Fibroblast of skin of abdomen (primary cell): ENCODE data around the gene LARP1.
"Not testable (repeated sequence)": the region's sequence is repeated elsewhere in the genome, so short reads cannot be mapped to it uniquely, and the experiment has no call there.

Experiments
- DNase-seq: peaks from one replicate; pipeline ENCODE4 v3.0.0-alpha.2; 2013

LARP1 gene

DNA sequence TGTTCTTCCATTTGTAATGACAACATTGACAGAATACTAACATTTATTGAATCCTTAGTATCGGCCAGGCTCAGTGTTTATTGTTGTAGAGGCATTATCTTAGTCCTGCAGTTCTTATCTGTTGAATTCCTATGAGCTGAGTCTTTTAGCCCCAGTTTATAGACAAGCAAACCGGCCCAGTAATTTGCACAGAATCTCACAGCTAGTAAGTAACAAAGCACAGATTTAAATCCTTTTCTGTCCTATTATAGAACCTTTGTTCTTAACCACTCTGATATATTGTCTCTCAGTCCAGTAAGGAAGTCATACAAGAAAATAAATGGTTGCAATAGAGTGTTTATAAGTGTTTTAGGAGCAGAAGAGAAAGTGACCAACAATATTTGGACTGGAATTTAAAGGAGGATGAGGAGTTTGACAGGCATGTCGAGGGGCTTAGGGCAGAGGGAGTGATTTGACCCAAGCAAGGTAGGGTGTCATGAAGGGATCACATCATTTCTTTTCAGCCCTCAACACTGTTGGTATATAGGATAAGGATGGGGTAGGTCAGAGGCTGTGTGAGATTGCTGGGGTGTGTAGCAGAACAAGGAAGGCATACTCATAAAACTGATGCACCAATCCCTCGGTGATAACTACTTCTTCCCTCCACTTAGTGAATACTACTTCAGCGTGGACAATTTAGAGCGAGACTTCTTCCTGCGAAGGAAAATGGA lies 39.5 kb downstream of the LARP1 start:
- DNase-seq, result no peak

DNA sequence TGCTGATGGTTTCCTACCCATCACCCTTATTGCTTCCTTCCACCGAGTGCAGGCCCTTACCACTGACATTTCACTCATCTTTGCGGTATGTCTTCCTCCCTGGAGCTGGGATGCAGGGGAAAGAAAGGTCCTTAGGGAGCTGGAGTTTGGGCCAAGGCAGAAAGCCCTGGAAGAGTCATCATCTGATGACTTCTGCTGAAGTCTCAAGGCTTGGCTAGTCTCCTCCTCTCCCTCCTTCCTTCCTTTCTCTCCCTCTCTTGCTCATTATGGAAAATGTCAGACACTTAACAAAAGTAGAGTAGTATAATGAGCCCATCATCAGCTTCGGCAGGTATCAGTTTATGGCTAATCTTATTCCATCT lies 40.0 kb downstream of the LARP1 start:
- DNase-seq, result no peak

DNA sequence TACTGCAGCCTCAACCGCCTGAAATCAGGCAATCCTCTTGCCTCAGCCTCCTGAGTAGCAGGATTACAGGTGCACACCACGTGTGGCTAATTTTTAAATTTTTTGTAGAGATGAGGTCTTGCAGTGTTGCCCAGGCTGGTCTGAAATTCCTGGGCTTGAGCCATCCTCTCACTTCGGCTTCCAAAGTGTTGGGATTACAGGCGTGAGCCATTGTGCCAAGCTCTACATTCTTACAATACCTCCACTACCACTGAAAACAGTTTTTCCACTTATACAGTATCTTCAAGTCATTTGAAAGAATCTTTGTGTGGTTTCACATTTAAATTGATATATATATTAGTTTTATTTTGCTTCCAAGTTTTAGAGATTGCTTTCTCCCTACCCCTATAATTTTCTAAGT lies 42.6 kb downstream of the LARP1 start:
- DNase-seq, result peak; percentile 17

DNA sequence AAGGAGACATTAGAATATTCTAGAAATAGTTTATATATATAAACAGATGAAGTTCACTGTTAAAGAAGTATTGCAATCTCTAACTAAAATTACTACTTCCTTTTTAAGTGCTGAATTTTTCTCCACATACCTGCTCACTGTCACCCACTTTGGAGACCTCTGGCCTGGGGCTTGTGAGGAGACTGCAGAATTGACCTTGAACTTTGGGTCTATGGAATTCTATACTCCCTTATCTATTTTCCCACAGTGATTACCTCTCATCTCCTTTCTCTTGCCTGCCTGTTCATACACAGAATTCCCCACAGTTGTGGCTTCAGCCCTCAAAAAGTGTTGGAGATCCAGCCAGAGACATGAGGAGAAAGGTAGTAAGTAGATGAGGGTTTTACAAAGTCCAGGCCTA lies 45.4 kb downstream of the LARP1 start:
- DNase-seq, result no peak

DNA sequence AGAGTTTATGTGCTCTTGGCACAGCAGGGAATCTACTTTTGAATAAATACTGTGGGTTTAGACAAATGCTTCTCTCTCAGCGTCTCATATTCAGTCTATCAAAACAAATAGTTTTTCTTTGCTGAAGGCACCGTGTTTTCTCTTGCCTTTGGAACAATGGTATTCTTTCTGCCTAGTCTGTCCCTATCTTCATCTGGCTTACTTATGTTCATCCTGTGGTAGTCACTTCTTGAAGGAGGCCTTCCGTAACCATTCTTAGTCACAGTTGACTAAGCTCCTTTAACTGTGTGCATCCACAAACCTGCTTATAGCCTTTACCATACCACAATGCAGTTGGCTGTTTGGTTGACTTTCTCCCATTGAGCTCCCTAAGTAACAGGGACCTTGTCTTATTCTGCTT lies 45.9 kb downstream of the LARP1 start:
- DNase-seq, result no peak

DNA sequence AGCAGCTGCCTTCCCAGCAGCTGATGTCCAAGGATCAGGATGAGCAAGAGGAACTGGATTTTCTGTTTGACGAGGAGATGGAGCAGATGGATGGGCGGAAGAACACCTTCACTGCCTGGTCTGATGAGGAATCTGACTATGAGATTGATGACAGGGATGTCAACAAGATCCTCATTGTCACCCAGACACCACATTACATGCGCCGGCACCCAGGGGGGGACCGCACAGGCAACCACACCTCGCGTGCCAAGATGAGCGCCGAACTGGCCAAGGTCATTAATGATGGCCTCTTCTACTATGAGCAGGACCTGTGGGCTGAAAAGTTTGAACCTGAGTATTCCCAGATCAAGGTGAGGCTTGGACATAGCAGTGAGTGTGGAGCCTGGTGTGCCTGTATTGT lies 46.9 kb downstream of the LARP1 start:
- DNase-seq, result no peak

DNA sequence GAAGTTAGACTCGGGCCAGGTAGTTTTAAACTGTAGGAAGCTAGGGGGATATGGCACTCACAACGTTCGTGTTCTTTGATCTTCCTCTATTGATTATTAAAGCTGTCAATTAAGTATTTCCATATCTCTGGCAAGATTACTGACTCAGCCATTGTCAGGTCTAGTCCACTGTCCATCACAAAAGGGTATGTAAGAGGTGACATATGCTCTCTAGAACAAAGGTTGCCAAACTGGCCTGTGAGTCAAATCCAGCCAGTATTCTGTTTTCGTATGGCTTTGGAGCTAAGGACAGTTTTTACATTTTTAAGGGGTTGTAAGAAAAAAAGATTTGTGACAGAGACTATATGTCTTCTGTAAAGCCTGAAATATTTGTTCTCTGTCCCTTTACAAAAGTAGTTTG lies 51.0 kb downstream of the LARP1 start:
- no peak for DNase-seq

DNA sequence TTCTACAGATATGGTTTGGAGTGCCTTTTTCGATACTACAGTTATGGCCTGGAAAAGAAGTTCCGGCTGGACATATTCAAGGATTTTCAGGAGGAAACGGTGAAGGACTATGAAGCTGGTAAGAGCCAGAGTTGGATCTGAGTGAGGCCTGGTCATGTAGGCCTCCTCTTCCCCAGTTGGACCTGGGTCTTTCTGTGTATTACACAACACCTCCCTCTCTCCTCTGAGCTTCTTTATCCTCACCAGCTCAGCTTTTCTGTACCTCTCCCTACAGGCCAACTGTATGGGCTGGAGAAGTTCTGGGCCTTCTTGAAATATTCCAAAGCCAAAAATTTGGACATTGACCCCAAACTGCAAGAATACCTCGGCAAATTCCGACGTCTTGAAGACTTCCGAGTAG lies 56.1 kb downstream of the LARP1 start:
- DNase-seq, result no peak

DNA sequence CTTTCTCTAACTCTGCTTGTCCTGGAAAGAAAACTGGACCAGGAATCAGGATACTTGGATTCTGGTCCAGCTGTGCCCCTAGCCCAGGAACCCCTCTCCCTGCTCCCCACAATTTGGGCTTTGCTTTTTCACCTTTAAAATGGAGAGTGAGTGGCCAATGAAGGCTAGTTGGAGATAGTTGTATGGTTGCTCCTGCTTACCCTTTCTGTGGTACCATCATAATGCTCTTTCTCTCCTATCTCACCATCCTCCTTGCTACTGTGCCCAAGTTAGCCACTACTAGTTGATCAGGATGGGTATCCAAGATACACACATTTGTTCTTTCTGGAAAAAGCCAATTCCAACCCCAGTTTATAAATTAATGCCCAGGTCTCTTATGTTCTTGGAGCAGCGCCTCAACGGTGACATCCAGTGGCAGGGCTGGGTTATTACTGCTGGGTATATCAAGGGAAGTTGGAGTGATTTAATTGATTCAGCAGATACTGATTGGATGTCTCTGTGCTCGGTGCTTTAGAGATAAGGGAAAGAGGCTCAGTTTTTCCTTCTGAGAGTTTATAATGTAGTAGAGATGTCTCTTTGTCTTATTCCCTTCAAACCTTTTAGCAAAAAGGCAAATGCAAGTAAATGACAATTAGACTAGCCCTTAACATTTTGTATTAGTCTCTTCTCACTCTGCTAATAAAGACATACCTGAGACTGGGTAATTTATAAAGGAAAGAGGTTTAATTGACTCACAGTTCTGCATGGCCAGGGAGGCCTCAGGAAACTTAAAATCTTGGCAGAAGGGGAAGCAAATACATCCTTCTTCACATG lies 56.7 kb downstream of the LARP1 start:
- DNase-seq, result peak; percentile 62

DNA sequence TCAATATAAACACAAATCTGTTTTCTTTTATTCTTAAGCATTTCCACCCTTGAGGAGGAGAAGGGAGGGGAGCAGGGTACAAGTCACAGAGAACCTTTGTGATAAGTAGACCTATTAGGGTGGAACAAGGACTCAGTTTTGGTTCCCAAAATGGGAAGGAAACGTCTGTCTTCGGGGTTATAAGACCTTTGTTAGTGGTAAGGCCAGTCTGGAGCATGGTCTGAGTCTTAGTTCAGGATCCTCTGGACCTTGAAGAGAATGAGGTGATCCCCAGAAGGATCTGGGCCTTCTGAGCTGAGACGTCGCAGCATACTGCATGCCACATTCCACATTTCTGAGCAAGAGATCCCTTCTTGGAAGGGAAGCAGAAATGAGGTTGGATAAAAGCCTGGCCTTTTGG lies 58.0 kb downstream of the LARP1 start:
- DNase-seq, result no peak

DNA sequence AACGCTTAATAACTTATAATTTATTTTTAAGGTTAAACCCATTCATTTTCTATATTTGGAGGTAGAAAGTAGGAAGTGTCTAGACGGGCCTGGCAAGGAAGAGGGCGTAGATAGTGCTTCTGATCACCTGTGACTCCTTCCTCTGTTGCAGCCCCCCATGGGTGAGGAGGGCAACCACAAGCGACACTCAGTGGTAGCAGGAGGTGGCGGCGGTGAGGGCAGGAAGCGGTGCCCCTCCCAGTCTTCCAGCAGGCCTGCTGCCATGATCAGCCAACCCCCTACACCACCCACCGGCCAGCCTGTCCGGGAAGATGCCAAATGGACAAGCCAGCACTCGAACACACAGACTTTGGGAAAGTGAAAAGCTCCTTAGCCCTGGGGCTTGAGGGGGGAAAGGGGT lies 58.6 kb downstream of the LARP1 start:
- no peak for DNase-seq

DNA sequence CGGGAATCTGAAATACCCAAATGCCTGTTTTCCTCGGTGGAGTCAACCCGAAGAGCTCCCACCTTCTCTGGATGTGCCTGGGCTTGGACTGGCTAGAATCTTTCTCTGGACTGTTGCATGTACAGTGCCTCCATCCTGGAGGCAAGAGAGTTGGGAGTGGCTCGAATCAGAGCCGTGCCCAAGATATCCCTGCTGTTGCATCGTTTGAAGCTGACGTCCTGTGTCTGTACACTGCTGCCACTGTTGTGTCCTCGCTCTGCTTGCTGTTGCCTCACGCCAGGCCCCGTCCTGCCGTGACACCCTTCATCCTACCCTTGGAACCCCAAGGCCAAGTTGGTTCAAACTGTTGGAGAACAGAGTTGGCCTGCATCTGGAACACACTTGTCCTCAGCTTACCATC lies 59.8 kb downstream of the LARP1 start:
- DNase-seq, result no peak

DNA sequence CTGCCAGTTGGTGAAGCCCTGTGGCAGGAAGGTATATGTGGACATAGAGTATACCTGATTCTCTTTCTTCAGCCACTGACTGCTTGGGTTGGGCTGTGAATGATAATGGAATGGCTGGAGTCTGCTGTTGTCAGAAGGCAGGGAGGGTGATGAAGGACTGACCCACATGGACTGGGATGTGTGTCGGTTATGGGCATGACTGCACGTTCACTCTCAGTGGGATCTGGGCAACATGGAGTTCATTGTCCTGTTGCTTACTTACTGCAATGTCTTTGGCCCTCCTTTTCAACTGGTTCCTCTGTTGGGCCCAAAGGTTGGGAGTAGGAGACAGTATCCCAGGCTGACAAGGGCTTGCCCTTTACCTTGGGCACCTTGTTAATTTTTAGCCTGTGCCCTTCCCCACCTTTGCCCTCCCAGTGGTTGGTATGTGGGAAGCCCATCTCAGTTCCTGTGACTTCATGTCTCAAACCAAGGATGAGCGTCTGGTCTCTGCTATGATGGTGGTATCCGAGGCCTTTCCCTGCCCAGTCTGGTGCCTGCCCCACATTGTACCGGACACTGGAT lies 60.6 kb downstream of the LARP1 start:
- no peak for DNase-seq

DNA sequence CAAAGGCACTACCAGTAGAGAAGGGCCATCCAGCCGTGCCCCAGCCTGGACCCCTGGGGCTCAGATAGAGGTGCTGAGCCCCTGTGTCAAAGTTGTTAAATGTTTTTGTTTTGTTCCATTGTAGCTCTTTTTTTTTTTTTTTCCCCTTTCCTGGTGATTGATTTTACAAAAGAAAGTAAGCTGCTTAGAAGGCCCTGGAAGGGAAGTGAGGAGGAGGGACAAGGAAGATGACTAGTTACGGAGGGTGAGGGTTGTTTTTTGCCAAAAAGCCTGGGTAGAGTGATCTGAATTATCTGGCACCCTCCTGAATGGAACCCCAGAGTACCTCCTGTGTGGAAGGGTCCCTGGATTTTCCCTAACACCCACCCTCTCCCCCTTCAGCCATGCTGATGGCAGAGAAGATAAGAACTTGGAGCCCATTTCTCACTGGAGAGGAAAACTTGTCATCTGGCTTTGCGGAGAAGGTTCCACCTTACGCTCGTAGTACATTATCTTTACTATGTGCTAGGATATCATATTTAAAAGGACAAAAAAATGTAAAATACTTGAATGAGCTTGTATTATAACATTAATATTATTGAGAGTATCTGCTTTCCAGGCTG lies 61.8 kb downstream of the LARP1 start:
- DNase-seq, result no peak

DNA sequence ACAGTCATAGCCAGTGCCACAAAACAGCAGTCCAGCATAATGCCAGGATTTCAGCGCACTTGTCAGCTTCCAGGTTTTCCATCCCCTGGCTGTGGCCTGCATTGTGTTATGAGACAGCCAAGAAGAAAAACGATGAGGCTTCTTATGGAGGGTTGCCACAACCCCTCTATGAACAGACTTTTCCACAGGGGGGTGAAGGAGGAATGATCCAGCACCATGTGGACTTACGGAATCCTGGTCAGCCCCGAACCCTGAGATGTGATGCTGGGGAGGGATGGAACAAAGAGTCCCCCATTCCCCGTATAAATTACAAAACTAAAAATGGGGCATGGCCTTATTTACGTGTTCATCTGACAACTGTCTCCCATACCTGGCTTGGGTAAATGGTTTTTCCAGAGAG lies 62.6 kb downstream of the LARP1 start:
- no peak for DNase-seq

DNA sequence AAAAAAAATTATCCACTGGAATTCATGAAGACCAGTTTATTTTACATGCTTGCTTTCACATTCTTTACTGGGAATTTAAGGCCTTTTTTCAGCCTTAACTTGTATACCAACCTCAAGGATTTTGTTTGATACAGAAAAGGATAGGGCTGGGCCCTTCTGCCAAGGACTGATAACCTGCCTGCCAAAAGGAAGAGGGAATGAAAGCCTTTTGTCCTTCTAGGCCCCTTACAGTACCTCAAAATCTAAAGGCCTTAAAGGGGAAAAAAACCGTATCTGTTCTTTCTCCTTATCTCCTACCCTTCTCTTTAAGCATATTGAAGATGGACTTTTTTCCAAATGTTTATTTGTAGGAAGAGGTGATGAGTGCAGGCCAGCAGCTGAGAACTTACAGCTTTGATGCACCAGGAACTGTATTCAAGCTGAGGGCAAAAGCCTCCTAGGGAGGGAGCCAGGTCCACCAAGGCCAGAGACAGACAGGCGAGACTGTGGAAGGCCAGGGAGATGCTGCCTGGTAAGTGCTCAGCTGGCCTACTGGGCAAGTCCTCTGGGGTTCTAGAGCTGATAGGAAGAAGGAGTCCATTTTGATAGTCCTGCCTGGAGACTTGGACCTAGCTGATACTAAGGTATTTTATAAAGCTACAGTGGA lies 63.4 kb downstream of the LARP1 start:
- no peak for DNase-seq

DNA sequence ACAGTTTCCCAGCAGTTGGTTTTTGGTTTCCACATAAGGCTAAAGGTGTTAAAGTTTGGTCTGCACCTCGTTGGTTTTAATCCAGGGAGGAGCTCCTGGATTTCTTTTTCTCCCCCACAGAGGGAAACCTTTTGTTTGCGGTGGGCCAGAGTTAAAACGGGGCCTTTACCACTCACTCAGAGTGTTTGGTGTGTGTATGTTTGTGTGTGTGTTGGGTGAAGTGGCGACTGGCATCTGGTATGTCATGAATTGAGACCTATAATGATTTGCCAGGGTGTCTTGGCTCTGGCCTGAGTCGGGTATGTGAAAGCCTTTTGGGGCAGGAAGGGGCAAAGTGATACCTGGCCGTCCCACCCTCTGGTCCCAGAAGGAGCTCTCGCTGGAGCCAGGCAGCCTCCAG lies 64.4 kb downstream of the LARP1 start:
- no peak for DNase-seq

DNA sequence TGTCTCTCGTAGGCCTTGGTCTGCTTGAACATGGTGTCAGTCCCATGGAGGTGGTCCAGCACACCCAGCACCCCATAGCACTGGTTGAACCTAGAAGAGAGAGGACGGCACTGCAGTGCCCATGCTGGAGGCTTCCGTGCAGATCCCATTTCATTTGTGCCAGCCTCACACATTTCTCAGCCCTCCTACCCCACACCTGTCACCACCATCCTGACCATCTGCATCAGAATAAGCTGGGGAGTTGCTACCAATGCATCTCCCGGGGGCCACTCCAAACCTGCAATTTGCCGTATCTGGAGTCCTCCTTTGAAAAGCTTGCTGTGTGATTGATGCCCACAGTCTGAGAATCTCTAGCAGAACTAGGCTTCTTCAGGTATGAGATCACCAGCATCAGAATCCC lies 65.2 kb downstream of the LARP1 start:
- no peak for DNase-seq

DNA sequence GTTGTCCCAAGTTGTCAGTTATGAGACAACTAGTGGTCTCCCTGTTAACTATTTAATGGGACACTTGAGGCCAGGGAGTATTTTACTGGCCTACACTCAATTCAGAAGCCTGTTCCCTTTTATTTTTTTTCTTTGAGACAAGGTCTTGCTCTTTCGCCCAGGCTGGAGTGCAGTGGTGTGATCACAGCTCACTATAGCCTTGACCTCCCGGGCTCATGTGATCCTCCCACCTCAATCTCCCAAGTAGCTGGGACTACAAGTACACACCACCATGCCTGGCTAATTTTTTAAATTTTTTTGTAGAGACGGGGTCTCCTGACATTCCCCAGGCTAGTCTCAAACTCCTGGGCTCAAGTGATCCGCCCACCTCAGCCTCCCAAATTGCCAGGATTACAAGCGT lies 67.7 kb downstream of the LARP1 start:
- not testable (repeated sequence) for DNase-seq

DNA sequence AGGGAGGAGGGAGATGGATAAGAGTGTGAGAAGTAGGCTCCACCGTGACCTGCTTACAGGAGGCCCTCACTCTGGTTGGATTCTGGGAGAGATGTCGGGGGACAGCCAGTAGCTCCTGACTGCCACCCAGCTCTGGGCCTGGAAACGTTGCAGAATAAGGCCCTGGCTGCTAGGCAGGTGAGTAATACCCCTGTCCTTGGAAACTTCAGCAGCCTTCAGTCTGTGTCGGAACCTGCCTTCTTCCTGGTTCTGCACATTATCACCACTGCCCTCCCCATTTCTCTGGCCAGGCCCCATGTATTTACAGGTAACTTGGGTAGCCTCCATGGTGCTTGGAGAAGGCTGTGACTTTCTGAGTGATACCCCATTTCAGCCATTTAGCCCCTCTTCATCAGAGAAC lies 68.4 kb downstream of the LARP1 start:
- no peak for DNase-seq

DNA sequence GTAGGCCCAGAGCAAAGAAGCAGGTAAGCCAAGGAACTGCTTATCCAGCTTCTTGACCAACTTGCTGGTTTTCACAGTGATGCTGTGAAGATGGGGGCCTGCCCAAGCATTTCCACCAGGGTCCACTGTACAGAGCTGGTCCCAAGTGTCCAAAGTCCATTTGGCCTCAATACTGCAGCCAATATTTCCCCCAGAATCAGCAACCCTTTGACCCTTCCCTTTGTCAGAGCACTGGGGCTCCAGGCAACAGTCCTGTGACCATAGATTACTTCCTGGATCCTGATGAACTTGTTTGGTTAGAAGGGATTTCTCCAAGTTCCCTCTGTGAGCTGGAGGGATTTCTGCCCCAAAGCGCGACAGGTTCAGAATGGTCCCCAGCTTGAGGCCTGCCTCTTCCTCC lies 68.9 kb downstream of the LARP1 start:
- DNase-seq, result no peak

DNA sequence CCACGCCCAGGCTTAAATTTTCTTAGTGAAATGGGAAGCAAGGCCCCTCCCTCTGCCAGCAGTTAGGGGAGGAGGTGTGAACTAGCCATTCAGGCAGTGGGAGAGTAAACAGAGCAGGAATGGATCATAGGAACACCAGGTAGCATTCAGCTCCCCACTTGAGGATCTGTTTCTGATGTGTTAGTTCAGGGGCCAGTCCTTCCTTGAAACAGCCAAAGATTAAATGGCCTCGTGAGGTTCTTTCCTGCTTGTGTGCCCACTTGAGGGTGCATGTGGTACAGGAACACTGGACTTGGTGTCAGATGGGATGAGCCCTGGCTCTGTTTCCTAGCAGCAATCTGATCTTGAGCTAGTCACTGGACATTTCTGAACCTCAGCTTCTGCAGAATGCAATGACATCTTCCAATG lies 74.0 kb downstream of the LARP1 start:
- no peak for DNase-seq

DNA sequence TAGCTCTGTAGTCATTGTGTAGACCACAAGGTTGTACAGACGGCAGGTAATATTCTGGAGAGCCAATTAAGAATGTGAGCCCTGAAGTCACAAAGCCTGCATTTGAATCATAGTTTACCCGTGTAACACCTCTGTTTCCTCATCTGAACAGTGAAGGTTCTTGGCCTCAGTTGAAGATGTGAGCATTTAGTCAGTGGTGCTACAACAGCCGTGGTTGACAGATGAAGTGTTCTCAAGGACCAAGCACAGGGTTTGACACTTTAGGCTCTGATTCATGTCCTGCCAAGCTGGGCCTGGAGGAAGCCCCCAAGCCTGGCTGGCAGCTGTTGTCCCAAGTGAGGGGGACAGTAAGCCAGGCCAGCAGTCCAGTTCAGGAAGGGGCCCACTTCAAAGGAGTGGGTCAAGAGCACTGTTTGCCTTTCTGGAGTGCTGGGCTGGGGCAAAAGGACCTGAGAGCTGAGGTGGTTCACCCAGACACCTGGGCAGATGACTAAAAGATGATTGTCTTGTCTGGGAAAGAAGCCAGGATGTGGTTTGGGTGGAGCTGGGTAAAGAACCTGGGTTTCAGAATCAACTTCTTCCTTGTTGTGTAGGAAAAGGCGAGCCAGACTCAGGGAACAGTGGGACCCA lies 74.5 kb downstream of the LARP1 start:
- no peak for DNase-seq
